OCI-LY1 (cell line): ENCODE measurements around the gene CGREF1.

ENCODE experiments used
- H2AFZ ChIP-seq: fragments of 200-600 bp; sonication (generic), shearing (Covaris generic); 2 replicates; pipeline ENCODE4 v1.6.0; 2014; ENCODE audit warnings: antibody characterized with exemption, mild to moderate bottlenecking, low read length
- H3F3A ChIP-seq: fragments of 200-600 bp; sonication (generic), shearing (Covaris generic); 2 replicates; pipeline ENCODE4 v1.6.0; 2014; ENCODE audit warnings: mild to moderate bottlenecking, antibody characterized with exemption, low read length, moderate library complexity; ENCODE audit not compliant: insufficient read depth
- H3K27ac ChIP-seq: fragments of 200-600 bp; sonication (generic); 2 replicates; pipeline ENCODE4 v1.5.1; 2014; ENCODE audit warnings: low read length, mixed run types, mild to moderate bottlenecking, low read depth; ENCODE audit not compliant: poor library complexity, severe bottlenecking
- H3K27me3 ChIP-seq: fragments of 200-600 bp; sonication (generic); 2 replicates; pipeline ENCODE4 v1.6.0; 2014; ENCODE audit warnings: antibody characterized with exemption, mild to moderate bottlenecking, low read length, moderate library complexity; ENCODE audit not compliant: insufficient read depth
- H3K36me3 ChIP-seq: fragments of 200-600 bp; sonication (generic); 2 replicates; pipeline ENCODE4 v1.6.1; 2014; ENCODE audit warnings: mild to moderate bottlenecking, antibody characterized with exemption, low read length, moderate library complexity, mixed read lengths; ENCODE audit not compliant: insufficient read depth
- H3K4me1 ChIP-seq: fragments of 200-600 bp; sonication (generic); 2 replicates; pipeline ENCODE4 v1.5.1; 2014; ENCODE audit warnings: mild to moderate bottlenecking, low read length, moderate library complexity; ENCODE audit not compliant: insufficient read depth, severe bottlenecking
- H3K4me2 ChIP-seq: fragments of 200-600 bp; sonication (generic), shearing (Covaris generic); 2 replicates; pipeline ENCODE4 v1.6.1; 2014; ENCODE audit warnings: low read length
- H3K4me3 ChIP-seq: fragments of 200-600 bp; sonication (generic); 2 replicates; pipeline ENCODE4 v1.5.1; 2014; ENCODE audit warnings: low read length, low read depth, mild to moderate bottlenecking, mixed read lengths; ENCODE audit not compliant: poor library complexity, severe bottlenecking
- H3K79me2 ChIP-seq: fragments of 200-600 bp; shearing (Covaris generic); 2 replicates; pipeline ENCODE4 v1.6.1; 2016; ENCODE audit warnings: mixed run types, low read length, mixed read lengths; ENCODE audit not compliant: insufficient read depth
- H3K9ac ChIP-seq: fragments of 200-600 bp; sonication (generic), shearing (Covaris generic); 2 replicates; pipeline ENCODE4 v1.6.1; 2014; ENCODE audit warnings: mild to moderate bottlenecking, low read length, mixed read lengths
- H3K9me2 ChIP-seq: fragments of 200-600 bp; sonication (generic), shearing (Covaris generic); 2 replicates; pipeline ENCODE4 v1.6.1; 2014; ENCODE audit warnings: low read depth, mild to moderate bottlenecking, low read length, mixed read lengths
- H3K9me3 ChIP-seq: fragments of 200-600 bp; shearing (Covaris generic); 2 replicates; pipeline ENCODE4 v1.6.1; 2014; ENCODE audit warnings: low read length, mixed read lengths
- H4K20me1 ChIP-seq: fragments of 200-600 bp; sonication (generic), shearing (Covaris generic); 2 replicates; pipeline ENCODE4 v1.6.0; 2016; ENCODE audit warnings: mild to moderate bottlenecking, low read length; ENCODE audit not compliant: insufficient read depth
- CTCF ChIP-seq: fragments of 200-600 bp; sonication (generic), shearing (Covaris generic); IDR thresholded peaks from 2 replicates; pipeline ENCODE4 v1.5.1; 2017; ENCODE audit warnings: mild to moderate bottlenecking, antibody characterized with exemption, low read length, moderate library complexity, mixed read lengths
- EZH2 ChIP-seq: fragments of 200-600 bp; sonication (generic), shearing (Covaris generic); IDR thresholded peaks from 2 replicates; pipeline ENCODE4 v1.8.0; 2017; ENCODE audit warnings: borderline replicate concordance, mixed run types, mild to moderate bottlenecking, antibody characterized with exemption, low read length, moderate library complexity, mixed read lengths

The CGREF1 gene

GRCh38 chr2:27092696-27093429, 26.1 kb downstream of the CGREF1 start:
- no peaks in the 10 kb centered on the region for H3K9me2 ChIP-seq
- H3F3A ChIP-seq, result no peaks in the 10 kb centered on the region
- no peaks in the 10 kb centered on the region for H3K27me3 ChIP-seq
- no peak overlapping the region for H3K4me3 ChIP-seq
- no peaks in the 10 kb centered on the region for H3K36me3 ChIP-seq
- H3K27ac ChIP-seq, result no peak overlapping the region
- H3K4me1 ChIP-seq, result peaks cover 11% of the 10 kb centered on the region
- no peak overlapping the region for H3K4me2 ChIP-seq
- H3K9ac ChIP-seq, result no peak overlapping the region
- no peaks in the 10 kb centered on the region for H3K9me3 ChIP-seq
- TF ChIP-seq CTCF (no peak), EZH2 (no peak)
- no peak overlapping the region for H2AFZ ChIP-seq
- H3K79me2 ChIP-seq, result no peaks in the 10 kb centered on the region
- no peaks in the 10 kb centered on the region for H4K20me1 ChIP-seq

- H4K20me1 ChIP-seq, result no peaks in the 10 kb centered on the region
- no peaks in the 10 kb centered on the region for H3K9me3 ChIP-seq
- H3K9ac ChIP-seq, result no peak overlapping the region
- H3K27me3 ChIP-seq, result no peaks in the 10 kb centered on the region
- H3K9me2 ChIP-seq, result no peaks in the 10 kb centered on the region
- no peaks in the 10 kb centered on the region for H3F3A ChIP-seq
- no peak overlapping the region for H3K4me2 ChIP-seq
- no peak overlapping the region for H3K4me3 ChIP-seq
- H3K79me2 ChIP-seq, result no peaks in the 10 kb centered on the region
- no peak overlapping the region for H3K27ac ChIP-seq
- H2AFZ ChIP-seq, result no peak overlapping the region
- TF ChIP-seq EZH2 (no peak), CTCF (no peak)
- H3K36me3 ChIP-seq, result no peaks in the 10 kb centered on the region
- H3K4me1 ChIP-seq, result peaks cover 15% of the 10 kb centered on the region
These were observed 26.9 kb downstream of the CGREF1 start for GRCh38 chr2:27091746-27092695.

GRCh38 chr2:27089111-27089954, 29.6 kb downstream of the CGREF1 start:
- Histone ChIP-seq H3K79me2 (no peaks in the 10 kb centered on the region), H4K20me1 (no peaks in the 10 kb centered on the region), H3K4me1 (peaks cover 17% of the 10 kb centered on the region), H3K27me3 (0 out of 2 replicates have a peak, but pooled peaks cover 11% of the 10 kb centered on the region), H2AFZ (no peak overlapping the region), H3K9me2 (no peaks in the 10 kb centered on the region), H3F3A (no peaks in the 10 kb centered on the region), H3K27ac (no peak overlapping the region), H3K36me3 (no peaks in the 10 kb centered on the region), H3K9me3 (no peaks in the 10 kb centered on the region), H3K9ac (no peak overlapping the region), H3K4me3 (no peak overlapping the region), H3K4me2 (no peak overlapping the region)
- no peak for TF ChIP-seq CTCF
- no peak for TF ChIP-seq EZH2
